H1 (cell line): ENCODE results near the gene DHRS12.

Experiments used
- CBX5 ChIP-seq: fragments of 300-800, 300-1000 bp; sonication (generic); IDR thresholded peaks from 2 replicates; pipeline ENCODE4 v1.7.1; 2016; ENCODE audit warnings: antibody characterized with exemption, low read length, low read depth
- CEBPB ChIP-seq: IDR thresholded peaks from 2 replicates; pipeline ENCODE4 v1.6.1; 2012; ENCODE audit warnings: low read depth, low read length
- CTCF ChIP-seq, 3 experiments: IDR thresholded peaks; 1 replicate in 2 of 3; 2 replicates in 1 of 3; pipeline versions ENCODE4 v1.5.1 to v1.6.1; 2011; ENCODE audit warnings: low read length in 3 of 3, mild to moderate bottlenecking in 3 of 3, inconsistent platforms in 2 of 3, low read depth in 1 of 3, moderate library complexity in 1 of 3; ENCODE audit not compliant: insufficient read depth in 1 of 3; ENCODE audit errors: control extremely low read depth in 1 of 3
- EP300 ChIP-seq, 2 experiments: IDR thresholded peaks; 1 replicate in 1 of 2; 2 replicates in 1 of 2; pipeline ENCODE4 v1.6.1; 2011 to 2012; ENCODE audit warnings: low read depth in 2 of 2, low read length in 2 of 2, mild to moderate bottlenecking in 2 of 2, borderline replicate concordance in 1 of 2, inconsistent platforms in 1 of 2, moderate library complexity in 1 of 2
- FOSL1 ChIP-seq: IDR thresholded peaks from 2 replicates; pipeline ENCODE4 v1.6.1; 2011; ENCODE audit warnings: mild to moderate bottlenecking, low read depth, low read length, moderate library complexity; ENCODE audit not compliant: insufficient read depth
- GABPA ChIP-seq: IDR thresholded peaks from 2 replicates; pipeline ENCODE4 v1.6.1; 2011; ENCODE audit warnings: mild to moderate bottlenecking, low read length, moderate library complexity, borderline replicate concordance; ENCODE audit not compliant: insufficient read depth
- SUZ12 ChIP-seq: fragments of 200-600 bp; sonication (generic); IDR thresholded peaks from 2 replicates; pipeline ENCODE4 v1.6.1; 2012; ENCODE audit warnings: mild to moderate bottlenecking, inconsistent platforms, low read length, moderate library complexity, mixed read lengths
- TAF1 ChIP-seq: IDR thresholded peaks from 2 replicates; pipeline ENCODE4 v1.6.1; 2011; ENCODE audit warnings: mild to moderate bottlenecking, low read depth, low read length
- TEAD4 ChIP-seq: IDR thresholded peaks from 2 replicates; pipeline ENCODE4 v1.6.1; 2012; ENCODE audit warnings: low read depth, low read length, inconsistent platforms, mixed read lengths

- TF ChIP-seq CTCF (IDR thresholded peaks at IDR 0.05; ENCODE audit: control extremely low read depth in 1 of 3, insufficient read depth in 1 of 3, low read depth in 1 of 3, low read length in 3 of 3), result no peak
- TF ChIP-seq FOSL1, result no peak
- no peak for TF ChIP-seq GABPA
- no peak for TF ChIP-seq TEAD4
- no peak for TF ChIP-seq SUZ12
- no peak for TF ChIP-seq EP300 (IDR thresholded peaks at IDR 0.05; ENCODE audit: borderline replicate concordance in 1 of 2, low read depth in 2 of 2, low read length in 2 of 2)
- TF ChIP-seq TAF1, result no peak
- no peak for TF ChIP-seq CEBPB
- TF ChIP-seq CBX5, result no peak
Measured at GRCh38 chr13:51745243-51745642, 58.7 kb downstream of the DHRS12 start.
